Stimulated activated CD8-positive, alpha-beta memory T cell treated with anti-CD3 and anti-CD28 coated beads, Interleukin-7, amount 100 ng/mL, for 24 hours (primary cell): ENCODE measurements around the gene TULP4.
"Not testable (repeated sequence)": the region's sequence is repeated elsewhere in the genome, so short reads cannot be mapped to it uniquely, and the experiment has no call there.

Source experiments
- DNase-seq: peaks from one replicate; pipeline ENCODE4 v3.0.0-alpha.2; 2020; ENCODE audit warnings: low read depth

TULP4 gene

GRCh38 chr6:158391977-158392376, 79.7 kb downstream of the TULP4 start:
- DNase-seq = not testable (repeated sequence)

- no peak for DNase-seq
Observed at GRCh38 chr6:158396136-158396535, 83.9 kb downstream of the TULP4 start.

GRCh38 chr6:158397578-158397977, 85.3 kb downstream of the TULP4 start:
- DNase-seq = no peak

- no peak for DNase-seq
Observed at GRCh38 chr6:158398252-158399024, 86.2 kb downstream of the TULP4 start.

- DNase-seq = no peak
Observed at GRCh38 chr6:158399040-158399700, 86.9 kb downstream of the TULP4 start.

- no peak for DNase-seq
Observed at GRCh38 chr6:158402184-158402583, 89.9 kb downstream of the TULP4 start.

- not testable (repeated sequence) for DNase-seq
Observed at GRCh38 chr6:158405321-158405831, 93.1 kb downstream of the TULP4 start.

GRCh38 chr6:158405933-158406332, 93.7 kb downstream of the TULP4 start:
- DNase-seq = no peak

GRCh38 chr6:158406736-158407135, 94.5 kb downstream of the TULP4 start:
- no peak for DNase-seq

GRCh38 chr6:158408013-158408412, 95.7 kb downstream of the TULP4 start:
- no peak for DNase-seq

- DNase-seq = no peak
Observed at GRCh38 chr6:158408552-158409130, 96.4 kb downstream of the TULP4 start.

- DNase-seq = no peak
Observed at GRCh38 chr6:158409451-158409850, 97.2 kb downstream of the TULP4 start.

- no peak for DNase-seq
Observed at GRCh38 chr6:158410784-158411183, 98.5 kb downstream of the TULP4 start.

GRCh38 chr6:158411998-158412397, 99.7 kb downstream of the TULP4 start:
- no peak for DNase-seq

GRCh38 chr6:158413028-158413427, 100.8 kb downstream of the TULP4 start:
- DNase-seq = no peak

GRCh38 chr6:158413814-158414565, 101.7 kb downstream of the TULP4 start:
- no peak for DNase-seq

- DNase-seq = no peak
Observed at GRCh38 chr6:158414851-158415262, 102.6 kb downstream of the TULP4 start.

- no peak for DNase-seq
Observed at GRCh38 chr6:158415666-158416065, 103.4 kb downstream of the TULP4 start.

GRCh38 chr6:158416883-158417759, 104.9 kb downstream of the TULP4 start:
- DNase-seq = no peak

GRCh38 chr6:158417760-158418098, 105.5 kb downstream of the TULP4 start:
- no peak for DNase-seq

- DNase-seq = no peak
Observed at GRCh38 chr6:158418501-158418900, 106.2 kb downstream of the TULP4 start.
